BE2C (cell line): ENCODE data around the gene DNTT.

ENCODE experiments used
- DNase-seq: peaks from one replicate; pipeline ENCODE4 v3.0.0-alpha.2; 2020
- H3K27me3 ChIP-seq: fragments of 250-450 bp; sonication (Bioruptor Pico); 2 replicates; pipeline ENCODE4 v1.5.1; 2020; ENCODE audit warnings: mild to moderate bottlenecking
- H3K36me3 ChIP-seq: fragments of 250-450 bp; sonication (Bioruptor Pico); 2 replicates; pipeline ENCODE4 v1.5.1; 2020; ENCODE audit warnings: mild to moderate bottlenecking
- H3K4me1 ChIP-seq: fragments of 250-450 bp; sonication (Bioruptor Pico); 2 replicates; pipeline ENCODE4 v1.5.1; 2020
- H3K4me3 ChIP-seq: 2 replicates; pipeline ENCODE4 v1.5.1; 2011; ENCODE audit warnings: low read depth, low read length
- H3K9me3 ChIP-seq: fragments of 250-450 bp; sonication (Bioruptor Pico); 2 replicates; pipeline ENCODE4 v1.5.1; 2020
- TF ChIP-seq, protein P1 (sequence below): IDR thresholded peaks from 2 replicates; pipeline ENCODE4 v1.5.1; 2012; ENCODE audit warnings: mild to moderate bottlenecking, low read depth, low read length

DNTT gene

DNA sequence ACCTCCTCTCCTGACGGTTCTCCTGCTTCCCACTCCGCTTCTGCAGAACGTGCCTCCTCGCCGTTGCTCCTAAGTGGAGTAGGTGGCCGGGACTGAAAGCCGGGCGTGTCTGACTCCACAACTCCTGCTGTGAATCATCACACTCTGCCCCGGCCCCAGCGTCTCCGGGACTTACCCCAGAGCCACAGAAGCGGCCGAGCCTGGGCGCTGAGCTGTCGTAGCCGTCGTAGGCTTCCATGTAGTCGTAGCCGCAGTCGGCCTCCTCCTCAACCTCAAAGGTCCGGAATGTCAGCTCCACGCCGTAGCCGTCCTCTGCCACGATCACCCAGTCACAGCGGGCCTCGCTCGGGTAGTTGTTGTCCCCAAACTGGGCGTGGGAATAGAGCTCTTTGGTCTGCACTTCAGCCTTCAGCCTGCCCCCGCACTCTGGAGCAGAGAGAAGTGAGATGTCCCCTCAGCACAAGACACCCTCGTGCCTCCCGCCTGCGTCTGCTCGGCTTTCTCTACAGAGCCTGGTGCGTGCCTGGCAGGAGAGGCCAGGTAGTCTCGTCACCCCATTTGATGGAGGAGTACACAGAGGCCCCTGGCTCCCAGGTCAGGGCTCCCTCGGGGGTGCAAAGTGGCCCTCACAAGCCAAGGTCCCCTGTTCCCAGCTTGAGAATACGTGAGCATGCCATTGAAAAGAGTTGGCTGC lies 65.8 kb downstream of the DNTT start:
- DNase-seq: no peak
- no peaks in the 10 kb centered on the region for H3K36me3 ChIP-seq
- no peaks in the 10 kb centered on the region for H3K4me1 ChIP-seq
- no peaks in the 10 kb centered on the region for H3K27me3 ChIP-seq
- no peaks in the 10 kb centered on the region for H3K9me3 ChIP-seq
- TF ChIP-seq, protein P1, sequence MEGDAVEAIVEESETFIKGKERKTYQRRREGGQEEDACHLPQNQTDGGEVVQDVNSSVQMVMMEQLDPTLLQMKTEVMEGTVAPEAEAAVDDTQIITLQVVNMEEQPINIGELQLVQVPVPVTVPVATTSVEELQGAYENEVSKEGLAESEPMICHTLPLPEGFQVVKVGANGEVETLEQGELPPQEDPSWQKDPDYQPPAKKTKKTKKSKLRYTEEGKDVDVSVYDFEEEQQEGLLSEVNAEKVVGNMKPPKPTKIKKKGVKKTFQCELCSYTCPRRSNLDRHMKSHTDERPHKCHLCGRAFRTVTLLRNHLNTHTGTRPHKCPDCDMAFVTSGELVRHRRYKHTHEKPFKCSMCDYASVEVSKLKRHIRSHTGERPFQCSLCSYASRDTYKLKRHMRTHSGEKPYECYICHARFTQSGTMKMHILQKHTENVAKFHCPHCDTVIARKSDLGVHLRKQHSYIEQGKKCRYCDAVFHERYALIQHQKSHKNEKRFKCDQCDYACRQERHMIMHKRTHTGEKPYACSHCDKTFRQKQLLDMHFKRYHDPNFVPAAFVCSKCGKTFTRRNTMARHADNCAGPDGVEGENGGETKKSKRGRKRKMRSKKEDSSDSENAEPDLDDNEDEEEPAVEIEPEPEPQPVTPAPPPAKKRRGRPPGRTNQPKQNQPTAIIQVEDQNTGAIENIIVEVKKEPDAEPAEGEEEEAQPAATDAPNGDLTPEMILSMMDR: no peak
- no peak overlapping the region for H3K4me3 ChIP-seq

DNA sequence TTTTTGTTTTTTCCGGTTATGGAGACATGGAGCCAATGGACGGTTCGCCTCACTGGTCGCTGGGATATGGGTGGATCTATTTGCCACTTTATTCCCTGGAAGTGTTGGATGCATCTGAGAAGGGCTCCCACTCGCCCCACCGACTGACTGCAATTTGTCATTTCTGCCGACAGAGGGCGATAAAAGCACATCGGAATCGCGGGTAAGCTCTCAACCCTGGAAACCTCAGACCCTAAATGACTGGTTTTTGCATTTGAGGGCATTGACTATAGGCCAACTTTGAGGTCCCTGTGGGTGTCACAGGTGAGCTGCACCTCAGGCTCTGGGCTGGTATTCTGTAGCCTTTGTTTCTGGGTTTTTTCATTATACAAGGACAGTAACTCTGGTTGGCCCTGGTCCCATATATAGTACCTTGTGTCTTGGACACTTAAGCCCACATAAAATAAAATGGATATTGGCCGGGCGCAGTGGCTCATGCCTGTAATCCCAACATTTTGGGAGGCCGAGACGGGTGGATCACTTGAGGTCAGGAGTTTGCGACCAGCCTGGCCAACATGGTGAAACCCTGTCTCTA lies 66.4 kb downstream of the DNTT start:
- Histone ChIP-seq H3K9me3 (no peaks in the 10 kb centered on the region), H3K27me3 (no peaks in the 10 kb centered on the region), H3K4me3 (no peak overlapping the region), H3K4me1 (no peaks in the 10 kb centered on the region), H3K36me3 (no peaks in the 10 kb centered on the region)
- TF ChIP-seq, protein P1: peak; percentile 78
- peak; percentile 34 for DNase-seq

DNA sequence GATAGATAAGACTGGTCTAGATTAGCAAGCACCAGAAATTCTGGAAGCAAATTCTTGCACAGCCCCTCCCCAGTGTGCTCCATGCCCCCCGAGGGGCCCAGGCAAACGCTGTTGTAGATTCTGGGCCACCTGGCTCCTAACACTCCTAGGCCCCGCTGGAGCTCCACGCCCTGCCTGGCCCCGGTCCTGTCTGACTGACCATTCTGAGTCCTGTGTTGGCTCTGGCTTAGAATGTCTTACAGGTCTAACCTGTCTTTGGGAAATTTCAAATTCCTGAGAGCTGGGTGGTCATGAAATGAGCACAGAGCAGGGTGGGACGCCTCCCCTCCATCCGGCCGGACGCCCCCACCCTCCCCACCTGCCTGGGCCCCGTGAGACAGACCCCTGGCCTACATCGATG lies 67.1 kb downstream of the DNTT start:
- no peaks in the 10 kb centered on the region for H3K27me3 ChIP-seq
- TF ChIP-seq, protein P1: no peak
- no peaks in the 10 kb centered on the region for H3K9me3 ChIP-seq
- H3K4me1 ChIP-seq: no peaks in the 10 kb centered on the region
- no peak for DNase-seq
- no peak overlapping the region for H3K4me3 ChIP-seq
- no peaks in the 10 kb centered on the region for H3K36me3 ChIP-seq

DNA sequence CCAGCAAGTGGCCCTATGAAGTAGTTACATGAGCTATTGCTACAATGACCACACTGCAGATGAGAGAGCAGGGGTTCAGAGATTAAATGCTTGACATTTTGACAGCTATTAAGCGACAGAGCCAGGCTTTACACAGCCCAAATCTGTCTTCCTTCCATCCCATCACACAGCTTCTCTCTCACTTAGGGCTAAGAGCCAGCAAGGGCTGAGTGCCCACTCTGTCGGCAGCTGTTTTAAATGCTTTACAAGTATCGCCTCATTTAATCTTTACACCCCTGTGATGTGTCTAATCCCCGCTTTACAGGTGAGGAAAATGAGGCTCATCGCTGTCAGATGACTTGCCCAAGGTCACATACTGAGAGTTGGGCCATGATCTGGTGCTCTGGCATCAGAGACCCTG lies 69.8 kb downstream of the DNTT start:
- Histone ChIP-seq H3K27me3 (no peaks in the 10 kb centered on the region), H3K4me3 (no peak overlapping the region), H3K36me3 (no peaks in the 10 kb centered on the region), H3K9me3 (no peaks in the 10 kb centered on the region), H3K4me1 (no peaks in the 10 kb centered on the region)
- no peak for DNase-seq
- TF ChIP-seq, protein P1: no peak

DNA sequence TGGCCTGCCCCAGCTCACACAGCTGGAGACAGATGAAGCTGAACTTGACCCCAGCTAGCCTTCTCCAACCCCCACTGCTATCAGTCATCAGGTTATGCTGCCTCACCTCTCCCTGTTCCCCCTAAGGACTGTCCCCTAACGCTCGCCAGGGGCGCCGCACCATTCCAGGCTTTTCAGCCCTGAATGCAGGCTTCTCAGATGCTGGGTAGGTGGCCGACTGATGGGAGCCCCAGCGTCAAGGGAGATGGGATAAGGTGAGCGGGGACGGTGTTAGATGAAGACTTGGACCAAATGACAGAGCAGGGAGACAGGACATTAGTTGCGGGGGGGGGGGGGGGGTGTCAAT lies 70.4 kb downstream of the DNTT start:
- peak overlapping the region; percentile 80 for H3K4me3 ChIP-seq
- TF ChIP-seq, protein P1: peak; percentile 32
- no peaks in the 10 kb centered on the region for H3K36me3 ChIP-seq
- peak; percentile 31 for DNase-seq
- no peaks in the 10 kb centered on the region for H3K27me3 ChIP-seq
- no peaks in the 10 kb centered on the region for H3K9me3 ChIP-seq
- H3K4me1 ChIP-seq: no peaks in the 10 kb centered on the region
